Frontal cortex (tissue), 4 donors: ENCODE data around the gene ADCYAP1R1. TPM values are rescaled to one million over a fixed set of nuclear protein-coding genes. Genes with fewer than 3 reads are reported as not detected.
"Not testable (repeated sequence)": the region's sequence is repeated elsewhere in the genome, so short reads cannot be mapped to it uniquely, and the experiment has no call there.

ENCODE experiments used
- DNase-seq, 2 donors: peaks; one replicate each; pipeline ENCODE4 v3.0.0; 2012; ENCODE audit warnings: low spot score in 2 of 2
- FAIRE-seq: peaks from 2 replicates; lab custom pipeline; 2012; peaks lifted over from hg19 to GRCh38; lab: Jason Lieb, UNC
- total RNA-seq: library from RNA; depleted of rRNA; stranded (reverse); fragments of >200 nt; gene quantifications from one replicate; pipeline ENCODE4 v1.2.3, GENCODE V29; 2014
- donor health status: control.
- donor health status: control.
- donor health status: control.

Gene ADCYAP1R1
- total RNA-seq, 1 donor from 2014 or later, result 34.2 TPM

GRCh38 chr7:31120800-31121513 is 68.8 kb downstream of the ADCYAP1R1 start:
- no peak for DNase-seq
- no peak for FAIRE-seq

- no peak for FAIRE-seq
- no peak for DNase-seq
These were observed 69.5 kb downstream of the ADCYAP1R1 start for GRCh38 chr7:31121601-31122000.

- DNase-seq (peak in 1 of 2 donors; percentile 50), FAIRE-seq (no peak)
These were observed 70.5 kb downstream of the ADCYAP1R1 start for GRCh38 chr7:31122649-31123058.

GRCh38 chr7:31123321-31123720 is 71.2 kb downstream of the ADCYAP1R1 start:
- no peak for DNase-seq
- no peak for FAIRE-seq

- FAIRE-seq, result no peak
- no peak for DNase-seq
These were observed 71.6 kb downstream of the ADCYAP1R1 start for GRCh38 chr7:31123726-31124125.

- DNase-seq, result no peak
- no peak for FAIRE-seq
These were observed 73.1 kb downstream of the ADCYAP1R1 start for GRCh38 chr7:31125171-31125570.

- DNase-seq (no peak), FAIRE-seq (no peak)
These were observed 74.9 kb downstream of the ADCYAP1R1 start for GRCh38 chr7:31126976-31127375.

GRCh38 chr7:31129067-31129466 is 77.0 kb downstream of the ADCYAP1R1 start:
- FAIRE-seq (no peak), DNase-seq (no peak)

- no peak for FAIRE-seq
- no peak for DNase-seq
These were observed 81.4 kb downstream of the ADCYAP1R1 start for GRCh38 chr7:31133497-31133896.

- DNase-seq (peak; percentile 10 to 55), FAIRE-seq (no peak)
These were observed 82.4 kb downstream of the ADCYAP1R1 start for GRCh38 chr7:31134246-31135188.

GRCh38 chr7:31137234-31137633 is 85.1 kb downstream of the ADCYAP1R1 start:
- FAIRE-seq (no peak), DNase-seq (no peak)

- FAIRE-seq, result no peak
- DNase-seq, result no peak
These were observed 93.2 kb downstream of the ADCYAP1R1 start for GRCh38 chr7:31145339-31145738.

- no peak for FAIRE-seq
- no peak for DNase-seq
These were observed 93.9 kb downstream of the ADCYAP1R1 start for GRCh38 chr7:31146030-31146429.

- FAIRE-seq (no peak), DNase-seq (no peak)
These were observed 94.4 kb downstream of the ADCYAP1R1 start for GRCh38 chr7:31146538-31146937.

- no peak for FAIRE-seq
- DNase-seq, result no peak
These were observed 99.7 kb downstream of the ADCYAP1R1 start for GRCh38 chr7:31151849-31152248.

- not testable (repeated sequence) for FAIRE-seq, DNase-seq
These were observed 101.2 kb downstream of the ADCYAP1R1 start for GRCh38 chr7:31153318-31153717.

GRCh38 chr7:31160941-31161340 is 108.8 kb downstream of the ADCYAP1R1 start:
- no peak for DNase-seq
- FAIRE-seq, result no peak
